HG03135 (cell line): ENCODE results near the gene SEMA3F.

Source experiments
- ATAC-seq: cut with Tn5 transposase; IDR thresholded peaks from one replicate; pipeline ENCODE4 v1.9.1; 2021; ENCODE audit warnings: mild to moderate bottlenecking, moderate library complexity; ENCODE audit not compliant: unreplicated experiment

SEMA3F gene

DNA sequence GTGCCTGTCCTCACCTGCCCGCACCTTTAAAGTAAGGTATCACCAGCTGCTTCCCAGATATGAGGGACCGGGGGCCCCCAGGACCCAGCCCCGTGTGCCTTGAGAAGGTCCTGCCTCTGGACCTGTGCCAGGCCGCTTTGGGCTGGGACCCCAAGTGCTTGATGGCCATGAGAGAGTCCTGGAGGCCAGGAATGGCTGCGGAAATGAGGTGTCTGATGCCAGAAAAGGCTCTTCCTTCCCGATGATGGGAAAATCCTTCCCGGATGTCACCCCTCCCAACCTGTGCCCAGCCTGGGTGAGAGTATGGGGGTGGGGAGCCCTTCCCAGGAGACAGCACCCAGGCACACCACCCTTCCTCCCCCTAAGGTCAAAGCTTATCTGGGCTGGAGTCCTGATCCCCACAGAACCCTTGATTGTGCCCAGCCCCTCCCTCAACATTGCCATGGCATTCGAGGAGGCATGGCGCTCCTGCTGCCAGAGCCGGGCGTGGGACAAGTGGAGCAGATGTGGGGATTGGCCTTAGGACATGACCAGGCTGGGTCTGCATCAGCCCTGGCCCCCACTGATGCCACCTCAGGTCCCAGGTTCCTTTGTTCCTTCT, 14.2 kb downstream of the SEMA3F start:
- ATAC-seq = no peak

DNA sequence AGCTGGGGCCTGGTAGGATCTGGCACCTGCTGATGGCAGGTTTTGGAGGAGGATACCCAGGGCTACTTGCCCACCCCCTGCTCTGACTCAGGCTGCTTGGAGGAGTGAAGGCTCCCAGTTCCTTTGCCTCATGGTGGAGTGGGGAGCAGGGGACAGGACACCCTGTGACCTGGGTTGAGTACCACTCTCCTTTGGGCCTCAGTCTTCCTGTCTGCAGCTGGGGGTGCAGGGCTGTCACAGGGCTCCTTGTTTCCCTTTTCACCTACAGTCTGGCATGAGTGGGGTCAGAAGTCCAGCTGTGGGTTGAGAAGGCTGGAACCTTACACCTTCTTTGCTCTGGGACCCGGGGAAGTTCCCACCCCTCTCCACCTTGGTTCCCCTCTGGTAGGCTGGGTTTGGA, 14.7 kb downstream of the SEMA3F start:
- ATAC-seq = no peak

DNA sequence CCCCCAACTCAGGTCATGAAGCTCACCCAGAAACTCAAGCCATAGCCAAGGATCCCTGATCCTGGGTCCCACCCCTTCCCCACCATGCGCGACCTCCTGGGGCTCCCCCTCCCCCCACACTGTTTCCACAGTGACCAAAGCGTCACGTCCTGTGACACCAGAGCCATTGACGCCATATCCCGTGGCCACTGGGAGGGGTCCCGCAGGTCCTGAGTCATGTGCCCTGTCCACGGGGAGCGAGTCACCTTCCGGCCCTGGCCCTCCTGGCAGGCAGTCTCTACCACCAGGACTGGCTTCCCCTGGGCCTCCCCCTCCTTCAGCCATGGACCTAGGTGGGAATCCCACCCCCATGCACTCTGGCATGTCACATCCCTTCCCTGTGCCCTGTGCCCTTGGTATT, 15.6 kb downstream of the SEMA3F start:
- no peak for ATAC-seq

DNA sequence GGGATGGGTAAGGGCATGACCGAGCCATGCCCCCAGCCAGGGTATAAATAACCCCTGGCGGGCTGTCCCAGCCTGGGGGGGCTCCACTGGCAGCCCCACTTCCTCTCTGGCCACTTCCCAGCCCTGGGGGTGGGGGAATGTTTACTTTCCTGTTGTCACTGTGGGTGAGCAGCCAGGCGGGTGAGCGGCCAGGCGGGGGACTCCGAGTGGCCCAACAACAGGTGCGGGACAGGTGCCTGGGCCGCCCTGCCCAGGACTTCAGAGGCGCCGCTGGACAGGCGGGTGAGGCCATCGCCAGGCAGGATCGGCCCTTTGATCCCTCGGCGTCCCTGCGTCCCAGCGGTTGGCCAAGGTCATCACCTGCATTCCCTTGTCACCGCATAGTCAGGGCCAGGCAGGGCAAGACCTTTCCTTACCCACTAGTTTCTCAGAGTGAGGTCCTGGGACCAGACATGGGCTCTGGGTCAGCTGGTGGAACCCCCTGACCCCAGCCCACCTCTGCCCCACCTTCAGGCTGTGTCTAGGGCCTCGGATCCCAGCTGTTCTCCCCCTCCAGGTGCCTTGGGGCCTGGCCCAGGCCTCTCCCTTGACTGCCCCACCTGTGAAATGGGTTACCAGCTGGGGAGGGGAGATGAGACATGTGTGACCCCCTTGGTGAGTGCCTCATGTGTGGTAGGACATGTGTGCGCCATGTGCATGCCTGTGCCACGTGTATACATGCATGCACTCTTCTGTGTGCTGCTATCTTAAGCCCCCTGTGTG, 16.6 kb downstream of the SEMA3F start:
- no peak for ATAC-seq

DNA sequence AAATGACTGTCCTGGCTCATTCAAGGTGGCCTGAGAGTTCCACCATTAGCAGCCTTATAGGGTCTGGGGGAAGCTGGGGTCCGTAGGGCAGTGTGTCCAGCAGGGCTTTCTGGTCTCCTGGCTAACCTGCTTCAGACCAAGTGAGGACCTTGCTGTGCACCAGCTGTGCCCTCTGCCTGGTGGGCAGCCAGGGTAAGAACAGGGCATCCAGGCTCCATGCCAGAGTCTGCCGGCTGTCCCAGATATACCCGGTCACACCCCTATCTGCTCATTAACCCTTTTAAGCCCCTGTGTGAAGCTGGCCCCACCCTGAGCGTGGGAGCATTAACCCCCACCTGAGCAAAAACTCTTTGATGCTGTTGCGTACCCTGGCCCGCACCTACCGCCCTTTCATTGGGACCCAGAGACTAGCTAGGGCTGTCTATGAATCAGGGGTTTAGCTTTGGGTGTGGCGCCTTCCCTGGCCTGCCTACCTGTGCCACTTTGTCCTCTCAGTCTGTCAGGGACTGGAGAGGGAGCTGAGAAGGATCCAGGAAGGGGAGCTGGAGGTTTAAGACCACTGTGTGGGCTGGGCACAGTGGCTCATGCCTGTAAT, 17.6 kb downstream of the SEMA3F start:
- no peak for ATAC-seq

DNA sequence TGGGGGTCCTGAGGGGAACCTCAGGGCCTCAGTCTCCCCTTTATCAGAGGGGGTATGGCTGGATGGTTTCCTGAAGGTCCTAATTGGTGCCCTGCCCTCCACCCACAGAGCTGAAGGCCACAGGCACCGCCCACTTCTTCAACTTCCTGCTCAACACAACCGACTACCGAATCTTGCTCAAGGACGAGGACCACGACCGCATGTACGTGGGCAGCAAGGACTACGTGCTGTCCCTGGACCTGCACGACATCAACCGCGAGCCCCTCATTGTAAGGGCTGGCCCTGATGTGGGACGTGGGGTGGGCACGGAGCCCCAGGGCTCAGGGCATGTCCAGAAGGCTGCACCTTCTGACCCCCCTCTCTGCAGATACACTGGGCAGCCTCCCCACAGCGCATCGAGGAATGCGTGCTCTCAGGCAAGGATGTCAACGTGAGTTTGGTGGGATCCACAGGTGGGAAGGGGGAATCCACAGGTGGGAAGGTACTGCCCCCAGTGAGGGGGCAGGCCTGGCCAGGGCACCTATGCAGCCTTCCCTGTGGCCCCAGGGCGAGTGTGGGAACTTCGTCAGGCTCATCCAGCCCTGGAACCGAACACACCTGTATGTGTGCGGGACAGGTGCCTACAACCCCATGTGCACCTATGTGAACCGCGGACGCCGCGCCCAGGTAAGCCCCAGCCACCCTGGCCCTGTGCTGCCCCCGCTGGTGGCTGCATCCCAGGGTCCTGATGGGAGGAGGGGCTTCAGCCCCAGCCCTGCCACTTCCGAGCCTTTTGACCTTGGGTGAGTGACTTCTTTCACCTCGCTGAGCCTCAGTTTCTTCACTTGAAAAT, 18.8 kb downstream of the SEMA3F start:
- no peak for ATAC-seq

DNA sequence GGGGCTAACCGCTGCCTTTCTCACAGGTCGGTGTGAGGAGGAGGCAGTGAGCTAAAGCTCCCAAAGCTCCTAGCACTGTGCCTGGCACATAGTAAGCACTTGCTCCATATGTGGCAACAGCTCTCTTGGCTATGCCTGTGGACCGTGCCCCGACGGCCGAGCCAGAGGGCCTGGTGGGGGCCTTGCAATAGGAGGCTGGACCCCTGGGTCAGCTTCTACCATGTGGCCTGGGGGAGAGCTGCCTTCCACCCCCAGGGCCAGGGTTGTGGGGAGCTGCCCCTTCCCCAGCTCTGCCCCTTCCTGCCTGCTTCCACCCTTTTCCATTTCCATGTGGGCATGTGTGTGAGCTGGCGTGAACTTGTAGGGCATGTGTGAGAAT, 19.4 kb downstream of the SEMA3F start:
- no peak for ATAC-seq

DNA sequence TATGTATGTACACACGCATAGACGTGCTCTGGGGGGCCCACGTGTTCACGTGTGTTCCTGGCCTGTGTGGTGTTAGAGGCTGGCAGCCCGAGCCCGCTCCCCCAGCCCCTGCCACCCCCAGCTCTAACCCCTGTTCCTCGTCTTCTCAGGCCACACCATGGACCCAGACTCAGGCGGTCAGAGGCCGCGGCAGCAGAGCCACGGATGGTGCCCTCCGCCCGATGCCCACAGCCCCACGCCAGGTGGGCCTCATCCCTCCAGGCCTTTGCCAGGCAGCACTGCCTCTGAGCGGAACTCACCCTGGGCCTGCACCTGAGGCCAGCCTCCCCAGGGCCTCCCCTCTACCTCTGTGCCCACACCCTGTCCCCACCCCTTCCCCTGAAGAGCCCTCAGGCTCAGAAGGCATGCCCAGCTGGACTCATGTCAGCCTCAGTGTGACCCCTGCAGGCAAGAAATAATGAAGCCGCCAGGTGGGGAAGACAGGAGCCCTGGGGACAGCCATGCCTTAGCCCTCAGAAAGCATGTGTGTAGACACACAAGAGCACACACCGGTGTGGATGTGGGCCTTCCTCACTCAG, 19.9 kb downstream of the SEMA3F start:
- ATAC-seq = no peak

DNA sequence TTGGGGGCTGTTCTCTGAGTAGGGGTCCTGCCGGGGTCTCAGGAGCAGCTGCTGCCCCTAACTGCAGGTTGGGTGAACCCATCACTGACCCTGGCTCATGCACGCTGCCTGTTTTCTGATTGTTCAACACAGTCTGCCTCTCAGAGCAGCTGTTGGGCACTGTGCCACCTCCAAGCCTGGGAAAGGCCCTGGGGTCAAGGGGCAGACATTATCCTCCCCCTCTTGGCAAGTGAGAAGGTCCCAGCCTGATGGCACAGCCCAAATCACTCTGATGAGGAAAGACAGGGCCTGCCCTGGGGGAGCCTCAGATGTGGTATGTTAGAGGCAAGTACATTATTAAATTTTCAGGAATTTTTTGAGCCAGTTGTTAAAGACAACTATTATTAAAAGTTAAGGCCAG, 22.2 kb downstream of the SEMA3F start:
- no peak for ATAC-seq

DNA sequence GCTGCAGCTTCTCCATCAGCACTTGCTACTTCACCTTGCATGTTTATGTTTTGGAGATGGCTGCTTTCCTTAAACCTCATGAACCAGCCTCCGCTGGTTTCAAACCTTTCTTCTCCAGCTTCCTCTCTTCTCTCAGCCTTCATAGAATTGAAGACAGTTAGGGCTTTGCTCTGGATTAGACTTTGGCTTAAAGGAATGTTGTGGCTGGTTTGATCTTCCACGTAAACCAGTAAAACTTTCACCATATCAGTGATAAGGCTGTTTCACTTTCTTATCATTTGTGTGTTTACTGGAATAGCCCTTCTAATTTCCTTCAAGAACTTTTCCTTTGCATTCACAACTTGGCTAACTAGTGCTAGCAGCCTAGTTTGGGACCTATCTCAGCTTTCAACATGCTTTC, 24.6 kb downstream of the SEMA3F start:
- ATAC-seq = no peak

DNA sequence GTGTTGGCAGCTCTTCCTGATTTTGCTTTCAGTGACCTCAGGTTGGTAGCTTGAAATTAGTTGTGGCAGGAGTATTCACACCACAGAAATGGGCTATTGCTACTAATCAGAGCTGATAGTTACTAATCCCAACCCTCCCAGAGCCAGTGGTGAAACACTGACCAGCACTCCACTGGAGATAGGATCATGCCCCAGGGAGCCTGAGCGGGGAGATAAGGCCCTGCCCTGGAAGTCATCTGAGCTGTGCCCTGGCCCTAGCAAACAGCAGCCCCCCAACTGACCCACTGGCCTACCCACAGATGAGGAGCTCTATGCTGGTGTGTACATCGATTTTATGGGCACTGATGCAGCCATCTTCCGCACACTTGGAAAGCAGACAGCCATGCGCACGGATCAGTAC, 26.9 kb downstream of the SEMA3F start:
- no peak for ATAC-seq

DNA sequence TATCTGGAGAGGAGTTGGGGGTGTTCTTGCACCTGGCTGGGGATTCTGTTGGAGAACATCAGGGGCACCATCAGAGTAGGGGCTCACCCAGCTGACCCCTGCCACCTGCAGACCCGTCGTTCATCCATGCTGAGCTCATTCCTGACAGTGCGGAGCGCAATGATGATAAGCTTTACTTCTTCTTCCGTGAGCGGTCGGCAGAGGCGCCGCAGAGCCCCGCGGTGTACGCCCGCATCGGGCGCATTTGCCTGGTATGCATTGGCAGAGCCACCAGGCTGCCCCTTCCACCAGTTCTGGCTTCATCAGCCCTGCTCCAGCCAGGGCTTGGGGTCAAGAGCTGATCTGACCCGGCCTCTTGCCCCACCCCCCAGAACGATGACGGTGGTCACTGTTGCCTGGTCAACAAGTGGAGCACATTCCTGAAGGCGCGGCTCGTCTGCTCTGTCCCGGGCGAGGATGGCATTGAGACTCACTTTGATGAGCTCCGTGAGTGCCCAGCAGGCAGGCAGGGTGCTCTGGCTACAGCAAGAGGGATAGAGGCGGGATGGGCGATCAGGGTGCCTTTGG, 27.5 kb downstream of the SEMA3F start:
- ATAC-seq = no peak

DNA sequence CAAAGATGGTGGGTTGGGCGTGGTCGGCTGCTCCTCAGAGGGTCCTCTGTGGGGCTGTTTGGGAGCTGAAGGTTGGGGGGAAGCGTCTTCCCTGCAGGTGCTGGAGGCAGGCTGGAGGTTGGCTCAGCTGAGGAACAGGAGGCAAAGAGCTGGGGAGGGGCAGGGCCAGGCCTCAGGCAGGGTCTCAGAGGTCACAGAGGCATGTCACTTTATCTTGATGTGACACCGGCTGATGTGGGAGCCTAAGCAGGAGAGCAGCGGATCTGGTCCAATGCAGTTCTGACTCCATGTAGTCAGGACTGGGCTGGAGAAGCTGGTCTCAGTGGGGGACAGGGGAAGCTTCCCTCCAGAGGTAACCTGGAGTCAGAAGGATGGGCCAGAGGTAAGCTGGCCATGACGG, 28.6 kb downstream of the SEMA3F start:
- no peak for ATAC-seq

DNA sequence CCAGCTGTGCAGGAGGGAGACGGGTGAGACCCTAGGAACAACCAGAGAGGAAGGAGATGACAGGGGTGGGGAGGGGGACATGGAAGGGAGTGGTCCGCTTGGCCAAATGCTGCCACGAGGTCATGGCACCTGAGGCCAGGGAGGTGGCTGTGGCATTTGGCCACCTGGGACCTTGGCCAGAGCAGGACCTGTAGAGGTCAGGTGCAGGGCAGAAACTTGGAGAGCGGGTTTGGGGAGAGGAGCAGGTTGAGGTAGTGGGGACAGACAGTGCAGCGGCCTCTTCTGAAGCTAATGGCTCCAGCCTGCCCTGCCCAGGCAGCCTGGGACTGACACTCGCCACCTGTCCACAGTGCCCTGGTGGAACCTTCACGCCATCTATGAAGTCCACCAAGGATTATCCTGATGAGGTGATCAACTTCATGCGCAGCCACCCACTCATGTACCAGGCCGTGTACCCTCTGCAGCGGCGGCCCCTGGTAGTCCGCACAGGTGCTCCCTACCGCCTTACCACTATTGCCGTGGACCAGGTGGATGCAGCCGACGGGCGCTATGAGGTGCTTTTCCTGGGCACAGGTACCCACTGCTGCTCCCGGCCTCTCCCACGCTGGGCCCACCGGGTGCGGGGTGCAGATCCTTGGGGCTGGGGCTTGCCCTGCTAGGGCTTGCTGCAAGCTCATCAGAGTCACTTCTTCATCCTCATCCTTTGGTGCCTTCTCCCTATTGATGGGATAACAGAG, 29.3 kb downstream of the SEMA3F start:
- ATAC-seq = no peak

DNA sequence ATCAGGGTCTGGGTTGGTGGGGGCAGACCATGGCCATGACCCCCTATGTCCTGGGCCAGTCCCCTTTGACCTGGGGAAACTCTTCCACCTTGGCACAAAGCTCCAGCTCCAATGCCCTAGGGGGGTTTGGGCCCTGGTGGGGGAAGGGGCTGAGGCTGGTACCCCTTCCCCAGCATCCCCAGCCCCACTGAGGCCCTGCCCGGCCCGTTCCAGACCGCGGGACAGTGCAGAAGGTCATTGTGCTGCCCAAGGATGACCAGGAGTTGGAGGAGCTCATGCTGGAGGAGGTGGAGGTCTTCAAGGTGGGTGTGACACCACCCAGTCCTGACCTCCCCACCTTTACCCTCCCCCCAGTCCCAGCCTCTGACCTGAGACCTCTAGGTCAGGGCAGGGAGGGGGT, 30.1 kb downstream of the SEMA3F start:
- no peak for ATAC-seq

DNA sequence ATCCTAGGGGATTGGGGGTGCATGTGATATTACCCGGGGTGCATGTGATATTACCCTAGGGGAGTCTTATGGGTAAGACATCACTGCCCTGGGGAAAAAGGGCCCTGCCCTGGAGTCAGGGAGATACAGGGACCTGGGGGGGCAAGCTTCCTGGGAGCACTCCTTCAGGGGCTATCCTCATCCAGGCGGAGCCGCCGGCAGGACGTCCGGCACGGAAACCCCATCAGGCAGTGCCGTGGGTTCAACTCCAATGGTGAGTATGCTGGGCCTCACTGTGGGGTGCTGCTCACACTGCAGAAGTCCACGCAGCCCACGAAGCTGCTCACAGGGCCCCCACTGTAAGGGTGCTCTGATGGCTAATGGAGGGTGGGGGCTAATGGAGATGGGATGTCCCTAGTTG, 31.0 kb downstream of the SEMA3F start:
- ATAC-seq = no peak

DNA sequence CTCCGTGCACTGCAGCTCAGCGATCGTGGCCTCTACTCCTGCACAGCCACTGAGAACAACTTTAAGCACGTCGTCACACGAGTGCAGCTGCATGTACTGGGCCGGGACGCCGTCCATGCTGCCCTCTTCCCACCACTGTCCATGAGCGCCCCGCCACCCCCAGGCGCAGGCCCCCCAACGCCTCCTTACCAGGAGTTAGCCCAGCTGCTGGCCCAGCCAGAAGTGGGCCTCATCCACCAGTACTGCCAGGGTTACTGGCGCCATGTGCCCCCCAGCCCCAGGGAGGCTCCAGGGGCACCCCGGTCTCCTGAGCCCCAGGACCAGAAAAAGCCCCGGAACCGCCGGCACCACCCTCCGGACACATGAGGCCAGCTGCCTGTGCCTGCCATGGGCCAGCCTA, 32.6 kb downstream of the SEMA3F start:
- no peak for ATAC-seq

DNA sequence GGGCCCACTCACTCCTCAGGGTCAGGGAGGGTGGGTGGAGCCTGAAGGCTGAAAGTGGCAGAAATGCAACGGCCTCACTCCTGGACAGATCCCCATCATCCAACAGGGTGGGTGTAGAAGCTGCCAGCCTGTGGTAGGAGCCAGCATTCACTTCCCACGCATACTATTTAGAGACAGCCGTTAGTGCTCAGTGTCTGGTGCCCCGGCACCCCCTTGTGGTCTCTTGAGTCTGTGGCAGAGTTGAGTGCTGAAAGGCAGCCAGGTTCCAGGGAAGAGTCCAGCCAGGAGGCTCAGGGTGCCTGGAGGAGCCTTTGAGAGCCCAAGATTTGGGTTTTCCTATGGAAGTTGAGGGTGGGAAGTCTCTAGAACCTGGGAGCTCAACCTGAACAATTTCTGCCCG, 34.1 kb downstream of the SEMA3F start:
- ATAC-seq = no peak

DNA sequence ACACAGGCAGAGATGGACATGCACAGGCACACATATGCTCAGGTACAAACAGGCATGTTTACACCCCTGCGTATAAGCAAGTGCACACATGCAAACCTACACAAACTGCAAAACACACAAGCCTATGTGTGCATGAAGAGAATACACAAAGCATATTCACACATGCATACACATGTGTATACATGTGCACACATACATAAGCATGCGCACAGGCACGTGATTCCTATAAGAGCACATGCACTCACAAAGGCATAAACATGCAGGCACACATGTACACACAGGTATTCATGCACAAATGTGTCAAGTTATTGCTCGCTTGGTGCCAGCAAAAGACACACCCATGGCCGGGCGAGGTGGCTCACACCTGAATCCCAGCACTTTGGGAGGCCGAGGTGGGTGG, 34.9 kb downstream of the SEMA3F start:
- ATAC-seq = no peak

DNA sequence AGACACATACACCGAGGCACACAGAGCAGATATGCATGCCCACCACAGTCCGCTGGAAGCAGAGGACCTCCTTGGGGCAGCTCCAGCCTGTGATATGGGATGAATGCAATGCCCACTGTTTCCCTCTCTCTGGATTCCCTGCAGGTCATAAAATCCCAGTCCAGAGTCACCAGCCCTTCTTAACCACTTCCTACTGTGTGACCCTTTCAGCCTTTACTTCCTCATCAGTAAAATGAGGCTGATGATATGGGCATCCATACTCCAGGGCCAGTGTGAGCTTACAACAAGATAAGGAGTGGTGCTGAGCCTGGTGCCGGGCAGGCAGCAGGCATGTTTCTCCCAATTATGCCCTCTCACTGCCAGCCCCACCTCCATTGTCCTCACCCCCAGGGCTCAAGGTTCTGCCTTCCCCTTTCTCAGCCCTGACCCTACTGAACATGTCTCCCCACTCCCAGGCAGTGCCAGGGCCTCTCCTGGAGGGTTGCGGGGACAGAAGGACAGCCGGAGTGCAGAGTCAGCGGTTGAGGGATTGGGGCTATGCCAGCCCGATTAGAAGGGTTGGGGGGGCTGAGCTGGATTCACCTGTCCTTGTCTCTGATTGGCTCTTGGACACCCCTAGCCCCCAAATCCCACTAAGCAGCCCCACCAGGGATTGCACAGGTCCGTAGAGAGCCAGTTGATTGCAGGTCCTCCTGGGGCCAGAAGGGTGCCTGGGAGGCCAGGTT, 36.0 kb downstream of the SEMA3F start, which contains the start of gene GNAT1:
TSS of gene GNAT1 (plus strand) at position 675 of the 725 bp plus-strand sequence. CDS start 116 bp downstream, outside the sequence.
- ATAC-seq = no peak
